ENCODE results near the gene SHISA7. TPM values are rescaled to one million over a fixed set of nuclear protein-coding genes. Genes with fewer than 3 reads are reported as not detected.
A peak's percentile ranks its signal among the peaks of the same experiment; 100 is the strongest.

The SHISA7 gene
- under 1 TPM in 2 of 4 donors, not detected in 2; under 0.01 to 0.13 TPM for total RNA-seq

- H3K4me1 ChIP-seq, result peaks cover 10 to 34% (median 29%) of the 10 kb centered on the region in 4 donors
- H3K27me3 ChIP-seq, result peaks cover 5 to 93% (median 68%) of the 10 kb centered on the region in 4 donors
- H3K4me3 ChIP-seq, result no peak within 1 kb of the TSS
- TF ChIP-seq CTCF (IDR thresholded peaks at IDR 0.05) (no peak), POLR2AphosphoS5 (IDR thresholded peaks at IDR 0.05) (no peak), POLR2A (IDR thresholded peaks at IDR 0.05; ENCODE audit: low read depth) (no peak), EP300 (IDR thresholded peaks at IDR 0.05) (no peak)
- H3K36me3 ChIP-seq, result no peaks in the 10 kb centered on the region
- WGBS, result 2% methylated on average over 43 of the region's 43 CpGs
- H3K27ac ChIP-seq (replicated peaks in 1 of 4), result no peak within 1 kb of the TSS
- intact Hi-C loops (cut with DNase I), result no loop called here
- no peaks in the 10 kb centered on the region for H3K9me3 ChIP-seq
- no peak for DNase-seq (ENCODE audit: extremely low spot score)
These were observed at the start of gene SHISA7 for GRCh38 chr19:55443045-55443823. Gene SHISA7 (minus strand): TSS chr19:55443300. CDS start chr19:55442863, 437 bp downstream.

GRCh38 chr19:55492362-55492944 is 49.4 kb upstream of the SHISA7 start:
- H3K27ac ChIP-seq (replicated peaks in 1 of 4), result peak overlapping the region; percentile 93 to 98 (median 96)
- H3K9me3 ChIP-seq, result no peaks in the 10 kb centered on the region
- intact Hi-C loops (cut with DNase I), result no loop called here
- no peak for DNase-seq (ENCODE audit: extremely low spot score)
- H3K36me3 ChIP-seq, result peaks cover 0 to 4% (median 0%) of the 10 kb centered on the region in 4 donors
- peaks cover 26 to 79% (median 71%) of the 10 kb centered on the region in 4 donors for H3K4me1 ChIP-seq
- TF ChIP-seq POLR2AphosphoS5 (IDR thresholded peaks at IDR 0.05) (no peak), CTCF (IDR thresholded peaks at IDR 0.05) (no peak), EP300 (IDR thresholded peaks at IDR 0.05) (no peak), POLR2A (IDR thresholded peaks at IDR 0.05; ENCODE audit: low read depth) (no peak)
- H3K4me3 ChIP-seq, result no peak overlapping the region
- 35% methylated on average over 11 of the region's 12 CpGs for WGBS
- H3K27me3 ChIP-seq, result no peaks in the 10 kb centered on the region

- peaks cover 33 to 86% (median 78%) of the 10 kb centered on the region in 4 donors for H3K4me1 ChIP-seq
- H3K9me3 ChIP-seq, result no peaks in the 10 kb centered on the region
- no peak overlapping the region for H3K4me3 ChIP-seq
- intact Hi-C loops (cut with DNase I), result no loop called here
- DNase-seq (ENCODE audit: extremely low spot score), result no peak
- no peaks in the 10 kb centered on the region for H3K27me3 ChIP-seq
- peaks cover 0 to 4% (median 0%) of the 10 kb centered on the region in 4 donors for H3K36me3 ChIP-seq
- 66% methylated on average over 20 of the region's 24 CpGs for WGBS
- no peak for TF ChIP-seq CTCF (IDR thresholded peaks at IDR 0.05)
- TF ChIP-seq POLR2AphosphoS5 (IDR thresholded peaks at IDR 0.05), result no peak
- no peak for TF ChIP-seq POLR2A (IDR thresholded peaks at IDR 0.05; ENCODE audit: low read depth)
- no peak for TF ChIP-seq EP300 (IDR thresholded peaks at IDR 0.05)
- H3K27ac ChIP-seq (replicated peaks in 1 of 4), result peak overlapping the region; percentile 93 to 98 (median 96)
These were observed 48.7 kb upstream of the SHISA7 start for GRCh38 chr19:55491546-55492360.

- DNase-seq (ENCODE audit: extremely low spot score), result no peak
- intact Hi-C loops (cut with DNase I), result no loop called here
- TF ChIP-seq CTCF (IDR thresholded peaks at IDR 0.05) (no peak), POLR2AphosphoS5 (IDR thresholded peaks at IDR 0.05) (no peak), EP300 (IDR thresholded peaks at IDR 0.05) (no peak), POLR2A (IDR thresholded peaks at IDR 0.05; ENCODE audit: low read depth) (no peak)
- H3K9me3 ChIP-seq, result no peaks in the 10 kb centered on the region
- H3K4me3 ChIP-seq, result no peak overlapping the region
- no peaks in the 10 kb centered on the region for H3K27me3 ChIP-seq
- H3K36me3 ChIP-seq, result no peaks in the 10 kb centered on the region
- H3K27ac ChIP-seq (replicated peaks in 1 of 4), result peak overlapping the region; percentile 93 to 98 (median 96)
- peaks cover 43 to 96% (median 88%) of the 10 kb centered on the region in 4 donors for H3K4me1 ChIP-seq
- 61% methylated on average over 16 of the region's 52 CpGs for WGBS
These were observed 47.7 kb upstream of the SHISA7 start for GRCh38 chr19:55490478-55491432.

All from esophagus muscularis mucosa (tissue), 4 donors.